GM12878 (cell line): Measurements from ENCODE around the gene RPL10. TPM values are rescaled to one million over a fixed set of nuclear protein-coding genes. Genes with fewer than 3 reads are reported as not detected.

Experiments
- EZH2 ChIP-seq: IDR thresholded peaks from 2 replicates; pipeline ENCODE4 v1.6.1; 2012; ENCODE audit warnings: low read depth, mild to moderate bottlenecking, control low read depth, inconsistent platforms, low read length, borderline replicate concordance; ENCODE audit not compliant: control insufficient read depth
- GABPA ChIP-seq: IDR thresholded peaks from 2 replicates; pipeline ENCODE4 v1.6.1; 2014; ENCODE audit warnings: antibody characterized with exemption, low read depth, mild to moderate bottlenecking, inconsistent platforms
- KAT2A ChIP-seq: conservative IDR thresholded peaks from 2 replicates; pipeline ENCODE4 v1.6.1; 2011; ENCODE audit warnings: low read depth, low read length; ENCODE audit not compliant: control insufficient read depth
- MXI1 ChIP-seq: fragments of 150-350 bp; IDR thresholded peaks from 2 replicates; pipeline ENCODE4 v1.6.1; 2011; ENCODE audit warnings: low read depth, mild to moderate bottlenecking, inconsistent platforms, low read length, improper control_type of control experiment
- MYB ChIP-seq: fragments of 150-350 bp; IDR thresholded peaks from 2 replicates; pipeline ENCODE4 v1.6.1; 2014; ENCODE audit warnings: mild to moderate bottlenecking, low read depth, low read length, borderline replicate concordance
- NBN ChIP-seq: fragments of 450-650 bp; IDR thresholded peaks from 2 replicates; pipeline ENCODE4 v1.6.1; 2016
- RAD51 ChIP-seq: fragments of 450-650 bp; IDR thresholded peaks from 2 replicates; pipeline ENCODE4 v1.6.1; 2016; ENCODE audit warnings: moderate library complexity, mild to moderate bottlenecking, inconsistent platforms
- YBX1 ChIP-seq: fragments of 450-650 bp; IDR thresholded peaks from 2 replicates; pipeline ENCODE4 v1.6.1; 2016; ENCODE audit warnings: antibody characterized with exemption
- polyA plus RNA-seq, 11 experiments: library from polyadenylated mRNA; depleted of rRNA in 4 of 11; unstranded in 6 of 11; stranded (reverse) in 5 of 11; fragments of >200 nt; fragmentation: Nextera tagmentation in 4 of 11; fragmentation: Illumina TruSeq in 1 of 11; extraction: Ambion mirVana in 4 of 11; extraction: Trizol in 1 of 11; gene quantifications; 1 replicate in 1 of 11; 2 replicates in 10 of 11; pipeline versions ENCODE4 v1.2.1 to v1.2.3, GENCODE V29; 2011 to 2016; ENCODE audit warnings: inconsistent platforms in 2 of 11, missing spikeins in 2 of 11, low read depth in 1 of 11
- total RNA-seq, 4 experiments: library from RNA; depleted of rRNA in 3 of 4; stranded (reverse); fragments of >200 nt in 3 of 4; fragmentation: Illumina TruSeq in 1 of 4; extraction: Trizol in 1 of 4; gene quantifications; 2 replicates each; pipeline versions ENCODE4 v1.2.1 to v1.2.3, GENCODE V29; 2013 to 2021
- TF ChIP-seq, protein P1 (sequence below): IDR thresholded peaks from 2 replicates; pipeline ENCODE4 v1.6.1; 2012; ENCODE audit warnings: improper control_type of control experiment, low read depth, low read length; ENCODE audit not compliant: insufficient replicate concordance
- TF ChIP-seq, protein P2 (sequence below): fragments of 450-650 bp; IDR thresholded peaks from 2 replicates; pipeline ENCODE4 v1.6.1; 2017; ENCODE audit warnings: mild to moderate bottlenecking, moderate library complexity
- TF ChIP-seq, protein P3 (sequence below): IDR thresholded peaks from 2 replicates; pipeline ENCODE4 v1.6.1; 2012; ENCODE audit warnings: low read length, inconsistent platforms
- TF ChIP-seq, protein P4 (sequence below): IDR thresholded peaks from 2 replicates; pipeline ENCODE4 v1.6.1; 2011; ENCODE audit warnings: borderline replicate concordance, low read depth, mild to moderate bottlenecking, moderate library complexity, mixed read lengths, low read length; ENCODE audit not compliant: insufficient read depth; ENCODE audit errors: extremely low read length

The RPL10 gene
- total and polyA plus RNA-seq, 10 of the 15 experiments (the other 5 are each of a cell fraction or from before 2014, with no cell fraction given): 1,938 to 7,222 (median 4,494) TPM

DNA sequence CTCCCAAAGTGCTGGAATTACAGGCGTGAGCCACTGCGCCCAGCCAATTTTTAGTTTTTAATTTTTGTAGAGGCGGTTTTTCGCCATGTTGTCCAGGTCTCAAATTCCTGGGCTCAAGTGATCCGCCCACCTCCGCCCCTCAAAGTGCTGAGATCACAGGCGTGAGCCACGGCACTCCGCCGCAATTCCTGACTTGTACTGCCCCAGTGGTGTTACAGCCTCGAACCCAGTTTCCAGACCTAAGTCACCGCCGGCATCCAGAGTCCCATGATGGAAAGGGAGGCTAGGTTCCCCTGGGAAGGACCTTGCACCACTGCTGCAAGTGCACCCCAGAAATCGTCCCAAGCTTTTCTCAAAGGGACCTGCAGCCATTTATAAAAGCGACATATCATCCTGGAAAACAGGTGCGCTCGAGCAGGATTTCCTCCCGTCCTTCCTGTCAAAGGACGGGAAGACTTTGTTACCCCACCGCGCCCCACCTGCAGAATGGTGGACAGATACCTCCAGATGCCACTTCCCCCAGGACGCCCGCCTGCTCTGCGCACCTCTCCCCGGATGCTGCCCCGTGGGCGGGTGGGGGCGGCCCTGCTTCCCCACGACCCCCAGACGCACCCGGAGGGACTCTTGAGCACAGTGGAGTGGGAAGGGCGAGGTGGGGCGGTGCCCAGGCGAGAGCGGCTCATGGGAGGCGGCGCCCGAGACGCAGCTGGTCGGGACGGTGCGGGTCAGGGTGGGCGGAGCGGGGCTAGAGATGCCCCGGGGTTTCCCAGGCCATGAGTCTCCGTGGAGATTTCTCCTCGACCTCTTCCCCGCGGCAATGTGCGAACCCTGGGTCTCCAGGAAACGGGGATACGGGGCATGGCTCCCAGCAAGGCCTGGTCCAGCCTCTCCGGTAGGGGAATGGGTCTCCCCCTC lies 947 bp upstream of the RPL10 start (continued):
- TF ChIP-seq EZH2 (no peak), YBX1 (no peak), RAD51 (no peak), MYB (no peak), MXI1 (peak; percentile 17; the same call in 1 of the 2 replicates), NBN (no peak), KAT2A (no peak), GABPA (no peak)
- TF ChIP-seq, protein P1, sequence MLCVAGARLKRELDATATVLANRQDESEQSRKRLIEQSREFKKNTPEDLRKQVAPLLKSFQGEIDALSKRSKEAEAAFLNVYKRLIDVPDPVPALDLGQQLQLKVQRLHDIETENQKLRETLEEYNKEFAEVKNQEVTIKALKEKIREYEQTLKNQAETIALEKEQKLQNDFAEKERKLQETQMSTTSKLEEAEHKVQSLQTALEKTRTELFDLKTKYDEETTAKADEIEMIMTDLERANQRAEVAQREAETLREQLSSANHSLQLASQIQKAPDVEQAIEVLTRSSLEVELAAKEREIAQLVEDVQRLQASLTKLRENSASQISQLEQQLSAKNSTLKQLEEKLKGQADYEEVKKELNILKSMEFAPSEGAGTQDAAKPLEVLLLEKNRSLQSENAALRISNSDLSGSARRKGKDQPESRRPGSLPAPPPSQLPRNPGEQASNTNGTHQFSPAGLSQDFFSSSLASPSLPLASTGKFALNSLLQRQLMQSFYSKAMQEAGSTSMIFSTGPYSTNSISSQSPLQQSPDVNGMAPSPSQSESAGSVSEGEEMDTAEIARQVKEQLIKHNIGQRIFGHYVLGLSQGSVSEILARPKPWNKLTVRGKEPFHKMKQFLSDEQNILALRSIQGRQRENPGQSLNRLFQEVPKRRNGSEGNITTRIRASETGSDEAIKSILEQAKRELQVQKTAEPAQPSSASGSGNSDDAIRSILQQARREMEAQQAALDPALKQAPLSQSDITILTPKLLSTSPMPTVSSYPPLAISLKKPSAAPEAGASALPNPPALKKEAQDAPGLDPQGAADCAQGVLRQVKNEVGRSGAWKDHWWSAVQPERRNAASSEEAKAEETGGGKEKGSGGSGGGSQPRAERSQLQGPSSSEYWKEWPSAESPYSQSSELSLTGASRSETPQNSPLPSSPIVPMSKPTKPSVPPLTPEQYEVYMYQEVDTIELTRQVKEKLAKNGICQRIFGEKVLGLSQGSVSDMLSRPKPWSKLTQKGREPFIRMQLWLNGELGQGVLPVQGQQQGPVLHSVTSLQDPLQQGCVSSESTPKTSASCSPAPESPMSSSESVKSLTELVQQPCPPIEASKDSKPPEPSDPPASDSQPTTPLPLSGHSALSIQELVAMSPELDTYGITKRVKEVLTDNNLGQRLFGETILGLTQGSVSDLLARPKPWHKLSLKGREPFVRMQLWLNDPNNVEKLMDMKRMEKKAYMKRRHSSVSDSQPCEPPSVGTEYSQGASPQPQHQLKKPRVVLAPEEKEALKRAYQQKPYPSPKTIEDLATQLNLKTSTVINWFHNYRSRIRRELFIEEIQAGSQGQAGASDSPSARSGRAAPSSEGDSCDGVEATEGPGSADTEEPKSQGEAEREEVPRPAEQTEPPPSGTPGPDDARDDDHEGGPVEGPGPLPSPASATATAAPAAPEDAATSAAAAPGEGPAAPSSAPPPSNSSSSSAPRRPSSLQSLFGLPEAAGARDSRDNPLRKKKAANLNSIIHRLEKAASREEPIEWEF: no peak
- TF ChIP-seq, protein P2, sequence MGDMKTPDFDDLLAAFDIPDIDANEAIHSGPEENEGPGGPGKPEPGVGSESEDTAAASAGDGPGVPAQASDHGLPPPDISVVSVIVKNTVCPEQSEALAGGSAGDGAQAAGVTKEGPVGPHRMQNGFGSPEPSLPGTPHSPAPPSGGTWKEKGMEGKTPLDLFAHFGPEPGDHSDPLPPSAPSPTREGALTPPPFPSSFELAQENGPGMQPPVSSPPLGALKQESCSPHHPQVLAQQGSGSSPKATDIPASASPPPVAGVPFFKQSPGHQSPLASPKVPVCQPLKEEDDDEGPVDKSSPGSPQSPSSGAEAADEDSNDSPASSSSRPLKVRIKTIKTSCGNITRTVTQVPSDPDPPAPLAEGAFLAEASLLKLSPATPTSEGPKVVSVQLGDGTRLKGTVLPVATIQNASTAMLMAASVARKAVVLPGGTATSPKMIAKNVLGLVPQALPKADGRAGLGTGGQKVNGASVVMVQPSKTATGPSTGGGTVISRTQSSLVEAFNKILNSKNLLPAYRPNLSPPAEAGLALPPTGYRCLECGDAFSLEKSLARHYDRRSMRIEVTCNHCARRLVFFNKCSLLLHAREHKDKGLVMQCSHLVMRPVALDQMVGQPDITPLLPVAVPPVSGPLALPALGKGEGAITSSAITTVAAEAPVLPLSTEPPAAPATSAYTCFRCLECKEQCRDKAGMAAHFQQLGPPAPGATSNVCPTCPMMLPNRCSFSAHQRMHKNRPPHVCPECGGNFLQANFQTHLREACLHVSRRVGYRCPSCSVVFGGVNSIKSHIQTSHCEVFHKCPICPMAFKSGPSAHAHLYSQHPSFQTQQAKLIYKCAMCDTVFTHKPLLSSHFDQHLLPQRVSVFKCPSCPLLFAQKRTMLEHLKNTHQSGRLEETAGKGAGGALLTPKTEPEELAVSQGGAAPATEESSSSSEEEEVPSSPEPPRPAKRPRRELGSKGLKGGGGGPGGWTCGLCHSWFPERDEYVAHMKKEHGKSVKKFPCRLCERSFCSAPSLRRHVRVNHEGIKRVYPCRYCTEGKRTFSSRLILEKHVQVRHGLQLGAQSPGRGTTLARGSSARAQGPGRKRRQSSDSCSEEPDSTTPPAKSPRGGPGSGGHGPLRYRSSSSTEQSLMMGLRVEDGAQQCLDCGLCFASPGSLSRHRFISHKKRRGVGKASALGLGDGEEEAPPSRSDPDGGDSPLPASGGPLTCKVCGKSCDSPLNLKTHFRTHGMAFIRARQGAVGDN: no peak; the same call in 1 of the 2 replicates
- TF ChIP-seq, protein P3, sequence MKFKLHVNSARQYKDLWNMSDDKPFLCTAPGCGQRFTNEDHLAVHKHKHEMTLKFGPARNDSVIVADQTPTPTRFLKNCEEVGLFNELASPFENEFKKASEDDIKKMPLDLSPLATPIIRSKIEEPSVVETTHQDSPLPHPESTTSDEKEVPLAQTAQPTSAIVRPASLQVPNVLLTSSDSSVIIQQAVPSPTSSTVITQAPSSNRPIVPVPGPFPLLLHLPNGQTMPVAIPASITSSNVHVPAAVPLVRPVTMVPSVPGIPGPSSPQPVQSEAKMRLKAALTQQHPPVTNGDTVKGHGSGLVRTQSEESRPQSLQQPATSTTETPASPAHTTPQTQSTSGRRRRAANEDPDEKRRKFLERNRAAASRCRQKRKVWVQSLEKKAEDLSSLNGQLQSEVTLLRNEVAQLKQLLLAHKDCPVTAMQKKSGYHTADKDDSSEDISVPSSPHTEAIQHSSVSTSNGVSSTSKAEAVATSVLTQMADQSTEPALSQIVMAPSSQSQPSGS: no peak
- TF ChIP-seq, protein P4, sequence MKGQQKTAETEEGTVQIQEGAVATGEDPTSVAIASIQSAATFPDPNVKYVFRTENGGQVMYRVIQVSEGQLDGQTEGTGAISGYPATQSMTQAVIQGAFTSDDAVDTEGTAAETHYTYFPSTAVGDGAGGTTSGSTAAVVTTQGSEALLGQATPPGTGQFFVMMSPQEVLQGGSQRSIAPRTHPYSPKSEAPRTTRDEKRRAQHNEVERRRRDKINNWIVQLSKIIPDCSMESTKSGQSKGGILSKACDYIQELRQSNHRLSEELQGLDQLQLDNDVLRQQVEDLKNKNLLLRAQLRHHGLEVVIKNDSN: peak; percentile 60
